ENCODE results near the gene ARRB1. TPM values are rescaled to one million over a fixed set of nuclear protein-coding genes. Genes with fewer than 3 reads are reported as not detected.
A peak's percentile ranks its signal among the peaks of the same experiment; 100 is the strongest.

The ARRB1 gene
- total RNA-seq, 1 donor = 14.5 TPM

DNA sequence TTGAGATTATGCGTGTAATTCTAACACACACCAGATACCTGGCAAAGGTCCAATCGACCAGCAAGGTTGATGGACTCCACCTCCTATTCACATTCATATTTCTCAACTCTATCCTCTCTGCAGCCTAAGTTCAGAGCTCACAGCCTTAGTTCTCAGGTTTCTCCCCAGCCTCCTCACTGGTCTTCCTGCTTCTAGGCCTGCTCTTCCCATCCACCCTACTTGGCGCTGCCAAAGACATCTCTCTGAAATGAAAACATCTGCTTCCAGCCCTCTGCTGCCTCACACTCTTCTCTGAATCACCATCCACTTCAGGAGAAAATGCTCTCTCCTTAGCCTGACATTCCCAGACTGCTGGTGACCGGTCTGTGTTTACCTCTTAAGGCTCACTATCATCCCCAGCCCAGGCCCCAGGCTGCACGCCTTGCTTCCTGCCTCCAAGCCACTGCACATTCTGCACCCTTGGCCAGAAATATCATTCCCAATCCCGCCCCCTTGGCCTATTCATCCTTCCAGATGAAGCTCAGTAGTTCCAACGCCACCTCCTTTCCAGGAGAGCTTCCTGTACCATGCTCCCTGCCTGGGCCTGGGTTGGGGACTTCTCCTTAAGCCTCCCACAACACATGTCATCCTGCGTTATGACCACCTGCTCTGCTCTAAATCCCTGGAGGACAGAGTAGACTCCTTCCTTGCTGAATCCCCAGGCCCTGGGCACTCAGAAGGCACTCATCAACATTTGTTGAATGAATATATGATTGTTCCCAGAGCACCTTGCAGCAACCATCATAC lies 3.5 kb downstream of the ARRB1 start:
- peaks cover 2% of the 10 kb centered on the region for H3K79me2 ChIP-seq (ENCODE audit: insufficient read depth, low read length)
- H3K36me3 ChIP-seq (ENCODE audit: insufficient read depth, low read length) = no peaks in the 10 kb centered on the region
- no peak overlapping the region for H2AFZ ChIP-seq (ENCODE audit: low read length)
- no peaks in the 10 kb centered on the region for H3K9me3 ChIP-seq (ENCODE audit: low read depth, low read length)
- H3K4me3 ChIP-seq (ENCODE audit: insufficient read depth, low read length) = no peak overlapping the region
- peak overlapping the region; percentile 47 for H3K4me2 ChIP-seq (ENCODE audit: insufficient read depth, low read length)
- H4K20me1 ChIP-seq (ENCODE audit: insufficient read depth, low read length) = peaks cover 8% of the 10 kb centered on the region
- TF ChIP-seq, protein P1, sequence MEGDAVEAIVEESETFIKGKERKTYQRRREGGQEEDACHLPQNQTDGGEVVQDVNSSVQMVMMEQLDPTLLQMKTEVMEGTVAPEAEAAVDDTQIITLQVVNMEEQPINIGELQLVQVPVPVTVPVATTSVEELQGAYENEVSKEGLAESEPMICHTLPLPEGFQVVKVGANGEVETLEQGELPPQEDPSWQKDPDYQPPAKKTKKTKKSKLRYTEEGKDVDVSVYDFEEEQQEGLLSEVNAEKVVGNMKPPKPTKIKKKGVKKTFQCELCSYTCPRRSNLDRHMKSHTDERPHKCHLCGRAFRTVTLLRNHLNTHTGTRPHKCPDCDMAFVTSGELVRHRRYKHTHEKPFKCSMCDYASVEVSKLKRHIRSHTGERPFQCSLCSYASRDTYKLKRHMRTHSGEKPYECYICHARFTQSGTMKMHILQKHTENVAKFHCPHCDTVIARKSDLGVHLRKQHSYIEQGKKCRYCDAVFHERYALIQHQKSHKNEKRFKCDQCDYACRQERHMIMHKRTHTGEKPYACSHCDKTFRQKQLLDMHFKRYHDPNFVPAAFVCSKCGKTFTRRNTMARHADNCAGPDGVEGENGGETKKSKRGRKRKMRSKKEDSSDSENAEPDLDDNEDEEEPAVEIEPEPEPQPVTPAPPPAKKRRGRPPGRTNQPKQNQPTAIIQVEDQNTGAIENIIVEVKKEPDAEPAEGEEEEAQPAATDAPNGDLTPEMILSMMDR (IDR thresholded peaks at IDR 0.05; ENCODE audit: extremely low read depth, low read depth, low read length) = no peak
- DNase-seq (ENCODE audit: insufficient read length, low spot score, missing footprints) = peak; percentile 99
- peak overlapping the region; percentile 68 for H3K27ac ChIP-seq (ENCODE audit: low read depth, low read length)
- peaks cover 34% of the 10 kb centered on the region for H3K4me1 ChIP-seq (ENCODE audit: insufficient read depth, low read length)
- no peaks in the 10 kb centered on the region for H3K27me3 ChIP-seq (ENCODE audit: insufficient read depth, low read length)

DNA sequence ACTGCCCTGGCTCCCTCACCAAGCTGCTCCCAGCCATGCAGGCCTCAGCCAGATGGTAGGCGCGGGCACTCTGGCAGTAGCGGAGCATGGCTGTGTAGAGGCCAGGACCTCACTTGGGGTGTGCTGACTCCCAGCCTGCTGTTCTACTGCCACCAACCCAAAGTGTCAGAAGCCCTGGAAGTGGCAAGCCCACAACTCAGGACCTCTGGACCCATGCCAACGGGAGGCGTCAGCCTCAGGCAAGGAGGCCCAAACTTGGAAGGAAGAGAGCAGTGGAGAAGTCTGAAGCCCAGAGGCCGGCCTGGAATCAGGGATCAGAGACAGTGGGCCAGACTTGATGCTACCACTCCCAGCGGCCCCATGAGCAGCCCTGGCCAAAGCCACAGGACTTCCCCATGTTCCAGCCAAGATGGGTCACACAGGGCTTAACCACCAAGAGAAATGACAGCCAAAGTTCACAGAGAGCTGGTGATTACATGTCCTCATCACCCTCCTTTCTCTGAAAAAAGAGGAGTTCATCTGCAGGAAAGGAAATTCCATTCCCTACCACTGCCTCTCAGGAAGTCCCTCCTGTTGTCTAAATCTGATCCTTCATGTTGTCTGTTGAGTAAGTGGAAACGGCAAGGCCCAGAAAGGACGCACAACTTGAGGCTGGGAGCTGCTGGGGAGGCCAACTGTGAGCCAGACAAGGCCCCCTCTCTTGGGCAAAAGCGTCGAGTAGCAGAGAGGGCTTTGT lies 4.4 kb downstream of the ARRB1 start:
- Histone ChIP-seq H3K27ac (ENCODE audit: low read depth, low read length) (peak overlapping the region; percentile 47), H3K4me2 (ENCODE audit: insufficient read depth, low read length) (peak overlapping the region; percentile 47), H3K9me3 (ENCODE audit: low read depth, low read length) (no peaks in the 10 kb centered on the region), H2AFZ (ENCODE audit: low read length) (no peak overlapping the region), H3K79me2 (ENCODE audit: insufficient read depth, low read length) (peaks cover 2% of the 10 kb centered on the region), H3K4me3 (ENCODE audit: insufficient read depth, low read length) (no peak overlapping the region), H4K20me1 (ENCODE audit: insufficient read depth, low read length) (peaks cover 8% of the 10 kb centered on the region), H3K36me3 (ENCODE audit: insufficient read depth, low read length) (no peaks in the 10 kb centered on the region), H3K27me3 (ENCODE audit: insufficient read depth, low read length) (no peaks in the 10 kb centered on the region), H3K4me1 (ENCODE audit: insufficient read depth, low read length) (peaks cover 36% of the 10 kb centered on the region)
- TF ChIP-seq, protein P1 (IDR thresholded peaks at IDR 0.05; ENCODE audit: extremely low read depth, low read depth, low read length) = no peak
- peak; percentile 93 for DNase-seq (ENCODE audit: insufficient read length, low spot score, missing footprints)

DNA sequence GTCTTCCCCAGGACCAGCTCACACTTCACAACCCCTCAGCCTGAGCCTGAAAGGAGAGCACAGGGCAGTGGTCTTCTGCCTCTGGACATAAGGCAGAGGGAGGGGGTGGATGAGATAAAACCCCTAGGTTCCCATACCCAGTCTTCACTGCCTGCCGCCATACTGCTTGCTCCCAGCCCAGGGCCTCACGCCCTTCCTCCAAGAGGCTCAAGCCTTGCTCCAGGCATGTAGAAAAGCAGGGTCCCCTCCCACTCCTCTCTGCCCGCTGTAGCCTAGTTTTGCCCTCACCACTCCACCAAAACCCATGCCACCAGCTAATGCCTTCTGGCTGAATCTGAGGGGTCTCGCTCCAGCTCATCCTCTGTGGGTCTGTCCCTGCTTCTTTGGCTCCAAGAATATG lies 5.2 kb downstream of the ARRB1 start:
- DNase-seq (ENCODE audit: insufficient read length, low spot score, missing footprints) = no peak
- Histone ChIP-seq H3K27me3 (ENCODE audit: insufficient read depth, low read length) (no peaks in the 10 kb centered on the region), H3K27ac (ENCODE audit: low read depth, low read length) (no peak overlapping the region), H2AFZ (ENCODE audit: low read length) (no peak overlapping the region), H3K9me3 (ENCODE audit: low read depth, low read length) (no peaks in the 10 kb centered on the region), H3K4me1 (ENCODE audit: insufficient read depth, low read length) (peaks cover 36% of the 10 kb centered on the region), H3K4me2 (ENCODE audit: insufficient read depth, low read length) (no peak overlapping the region), H3K36me3 (ENCODE audit: insufficient read depth, low read length) (no peaks in the 10 kb centered on the region), H3K79me2 (ENCODE audit: insufficient read depth, low read length) (peaks cover 2% of the 10 kb centered on the region), H3K4me3 (ENCODE audit: insufficient read depth, low read length) (no peak overlapping the region), H4K20me1 (ENCODE audit: insufficient read depth, low read length) (peaks cover 8% of the 10 kb centered on the region)
- TF ChIP-seq, protein P1 (IDR thresholded peaks at IDR 0.05; ENCODE audit: extremely low read depth, low read depth, low read length) = no peak
